Left ventricle myocardium superior (tissue), 1 donor: Measurements from ENCODE around the gene PSMB8. TPM values are rescaled to one million over a fixed set of nuclear protein-coding genes. Genes with fewer than 3 reads are reported as not detected.
"Not testable (repeated sequence)": the region's sequence is repeated elsewhere in the genome, so short reads cannot be mapped to it uniquely, and the experiment has no call there.

Experiments used
- ATAC-seq: fragments of 200-7000 bp; cut with Tn5 transposase; one replicate; pipeline ENCODE4 v1.9.1; 2020; ENCODE audit warnings: mild to moderate bottlenecking, moderate library complexity
- DNase-seq: peaks from one replicate; pipeline ENCODE4 v3.0.0-alpha.2; 2020
- intact Hi-C: fragments of 100-400 bp; cut with micrococcal nuclease; formaldehyde crosslinking; loops from one replicate; pipeline ENCODE4 v1.11.0; 2022
- long read RNA-seq: library from polyadenylated mRNA; unstranded; transcript quantifications from one replicate; pipeline ENCODE4 v2.0.0, GENCODE V29; 2021
- total RNA-seq: library from RNA; stranded (reverse); fragmentation: NEBNext Ultra II Directional; extraction: Animal tissue kit (Norgen Biotek cat#: 25700); gene quantifications from one replicate; pipeline ENCODE4 v1.2.1, GENCODE V29; 2021
- donor health status: DM: no; HTN: yes; CAD: no; lungs with severe emphysema.

PSMB8 gene
- total RNA-seq: 16.2 TPM
- long read RNA-seq, transcript PSMB8-202 (6 exons, 1,124 nt): major isoform, 21 of 37 reads
- long read RNA-seq, partial matches to known transcripts: 1 of 37 reads
- long read RNA-seq, other reads (novel, unspliced or antisense): 13 of 37 reads

GRCh38 chr6:32843979-32844838 lies at the start of gene PSMB8:
TSS of gene PSMB8 (minus strand) at chr6:32844047. CDS start at chr6:32843996, 51 bp downstream.
- ATAC-seq (peak; percentile 97), DNase-seq (peak; percentile 96)
- intact Hi-C loops: no loop called here

GRCh38 chr6:32890831-32891230 lies 47.0 kb upstream of the PSMB8 start:
- intact Hi-C loops: no loop called here
- no peak for DNase-seq
- ATAC-seq: no peak

- intact Hi-C loops: loop anchor here (5.0 kb wide), 1 partner anchor 93 kb away; no protein-coding TSS in a partner anchor
- DNase-seq (no peak), ATAC-seq (no peak)
Measured at GRCh38 chr6:32889533-32889932, 45.7 kb upstream of the PSMB8 start.

- DNase-seq (no peak), ATAC-seq (no peak)
- intact Hi-C loops: loop anchor here (5.0 kb wide), 1 partner anchor 94 kb away; no protein-coding TSS in a partner anchor
Measured at GRCh38 chr6:32888576-32888975, 44.7 kb upstream of the PSMB8 start.

GRCh38 chr6:32887616-32888015 lies 43.8 kb upstream of the PSMB8 start:
- intact Hi-C loops: loop anchor here (5.0 kb wide), 1 partner anchor 95 kb away; no protein-coding TSS in a partner anchor
- ATAC-seq (no peak), DNase-seq (no peak)

- no peak for ATAC-seq
- intact Hi-C loops: loop anchor here (5.0 kb wide), 1 partner anchor 95 kb away; no protein-coding TSS in a partner anchor
- DNase-seq: no peak
Measured at GRCh38 chr6:32886681-32887383, 43.0 kb upstream of the PSMB8 start.

GRCh38 chr6:32885698-32886286 lies 41.9 kb upstream of the PSMB8 start:
- ATAC-seq (peak; percentile 60), DNase-seq (no peak)
- intact Hi-C loops: loop anchor here (5.0 kb wide), 1 partner anchor 97 kb away; no protein-coding TSS in a partner anchor

GRCh38 chr6:32883789-32884188 lies 39.9 kb upstream of the PSMB8 start:
- intact Hi-C loops: no loop called here
- peak; percentile 34 for DNase-seq

GRCh38 chr6:32882879-32883250 lies 39.0 kb upstream of the PSMB8 start:
- intact Hi-C loops: no loop called here

More at GRCh38 chr6:32883789-32884188, 39.9 kb upstream of the PSMB8 start:
- ATAC-seq: peak; percentile 90

GRCh38 chr6:32880962-32881361 lies 37.1 kb upstream of the PSMB8 start:
- ATAC-seq, intact Hi-C loops, DNase-seq: not testable (repeated sequence)

More at GRCh38 chr6:32882879-32883250, 39.0 kb upstream of the PSMB8 start:
- ATAC-seq (no peak), DNase-seq (no peak)

- no peak for DNase-seq
- ATAC-seq: no peak
- intact Hi-C loops: no loop called here
Measured at GRCh38 chr6:32879691-32880090, 35.8 kb upstream of the PSMB8 start.

GRCh38 chr6:32876603-32877002 lies 32.8 kb upstream of the PSMB8 start:
- ATAC-seq (no peak), DNase-seq (no peak)
- intact Hi-C loops: no loop called here

- ATAC-seq, DNase-seq: not testable (repeated sequence)
- intact Hi-C loops: loop anchor here (5.0 kb wide), 1 partner anchor 37 kb away; the partner anchor contains the start of gene TAP2
Measured at GRCh38 chr6:32873947-32874346, 30.1 kb upstream of the PSMB8 start.

GRCh38 chr6:32868257-32868788 lies 24.5 kb upstream of the PSMB8 start:
- ATAC-seq (peak; percentile 72), DNase-seq (peak; percentile 82)
- intact Hi-C loops: loop anchor here (10.0 kb wide), 1 partner anchor 454 kb away; no protein-coding TSS in a partner anchor

GRCh38 chr6:32867554-32868256 lies 23.9 kb upstream of the PSMB8 start:
- intact Hi-C loops: loop anchor here (10.0 kb wide), 1 partner anchor 453 kb away; no protein-coding TSS in a partner anchor
- ATAC-seq (no peak), DNase-seq (no peak)

GRCh38 chr6:32867022-32867477 lies 23.2 kb upstream of the PSMB8 start:
- intact Hi-C loops: loop anchor here (10.0 kb wide), 1 partner anchor 452 kb away; no protein-coding TSS in a partner anchor
- no peak for ATAC-seq
- DNase-seq: no peak

- ATAC-seq (no peak), DNase-seq (no peak)
- intact Hi-C loops: loop anchor here (10.0 kb wide), 1 partner anchor 451 kb away; no protein-coding TSS in a partner anchor
Measured at GRCh38 chr6:32865724-32866443, 22.0 kb upstream of the PSMB8 start.
